Activated naive CD4-positive, alpha-beta T cell (primary cell): ENCODE results near the gene SIRPA.

Source experiments
- DNase-seq, 4 experiments: peaks; one replicate each; lab custom pipeline; 2025; lab: John Stamatoyannopoulos, UW

The SIRPA gene

GRCh38 chr20:1951436-1952115 lies 56.4 kb downstream of the SIRPA start:
- no peak for DNase-seq

GRCh38 chr20:1952737-1953530 lies 57.7 kb downstream of the SIRPA start:
- no peak for DNase-seq

GRCh38 chr20:1953621-1954020 lies 58.4 kb downstream of the SIRPA start:
- no peak for DNase-seq

- DNase-seq = no peak
Observed at GRCh38 chr20:1955217-1955616, 60.0 kb downstream of the SIRPA start.

- no peak for DNase-seq
Observed at GRCh38 chr20:1958426-1958825, 63.2 kb downstream of the SIRPA start.

GRCh38 chr20:1959156-1959555 lies 63.9 kb downstream of the SIRPA start:
- no peak for DNase-seq

GRCh38 chr20:1961374-1961773 lies 66.2 kb downstream of the SIRPA start:
- DNase-seq = no peak

- DNase-seq = no peak
Observed at GRCh38 chr20:1964061-1964460, 68.9 kb downstream of the SIRPA start.

GRCh38 chr20:1964659-1965405 lies 69.6 kb downstream of the SIRPA start:
- no peak for DNase-seq

- peak; percentile 70 to 85 (median 72) for DNase-seq
Observed at GRCh38 chr20:1965520-1966351, 70.5 kb downstream of the SIRPA start.

GRCh38 chr20:1968964-1969363 lies 73.8 kb downstream of the SIRPA start:
- no peak for DNase-seq

- no peak for DNase-seq
Observed at GRCh38 chr20:1971893-1972586, 76.8 kb downstream of the SIRPA start.

- DNase-seq = no peak
Observed at GRCh38 chr20:1973601-1974440, 78.6 kb downstream of the SIRPA start.

- DNase-seq = no peak
Observed at GRCh38 chr20:1975291-1975690, 80.1 kb downstream of the SIRPA start.

GRCh38 chr20:1979106-1979778 lies 84.0 kb downstream of the SIRPA start:
- no peak for DNase-seq

GRCh38 chr20:1982686-1983085 lies 87.5 kb downstream of the SIRPA start:
- no peak for DNase-seq

- DNase-seq = no peak
Observed at GRCh38 chr20:1983301-1983700, 88.1 kb downstream of the SIRPA start.

GRCh38 chr20:1987826-1988225 lies 92.6 kb downstream of the SIRPA start:
- no peak for DNase-seq
